HG03139 (cell line): ENCODE results near the gene RREB1.

Source experiments
- ATAC-seq: cut with Tn5 transposase; IDR thresholded peaks from one replicate; pipeline ENCODE4 v1.9.1; 2021; ENCODE audit not compliant: unreplicated experiment

RREB1 gene

DNA sequence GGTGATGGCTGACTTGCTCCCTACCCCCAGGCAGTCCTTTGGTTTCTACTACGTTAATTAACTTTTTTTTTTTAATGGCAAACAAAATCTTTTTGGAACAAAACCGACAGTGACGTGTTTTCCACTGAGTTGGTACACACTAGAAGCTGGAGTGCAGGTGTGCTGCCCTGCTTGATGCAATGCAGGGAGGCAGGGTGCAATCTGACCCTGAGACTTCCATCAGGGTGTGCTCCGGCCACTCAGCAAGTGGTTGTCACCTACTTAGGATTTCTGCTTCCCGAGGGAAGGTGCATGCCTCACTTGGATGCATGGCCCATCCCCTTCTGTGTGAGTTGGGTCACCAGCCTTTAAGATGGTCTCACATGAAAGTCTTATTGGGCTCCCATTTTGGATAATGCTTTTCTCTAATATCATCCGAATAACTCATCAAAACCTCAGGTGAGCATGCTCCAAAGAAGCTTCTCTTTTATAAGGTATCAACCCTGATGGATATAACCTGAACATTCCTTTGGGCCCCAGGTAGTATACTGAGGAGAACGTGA is 14.0 kb downstream of the RREB1 start:
- no peak for ATAC-seq

DNA sequence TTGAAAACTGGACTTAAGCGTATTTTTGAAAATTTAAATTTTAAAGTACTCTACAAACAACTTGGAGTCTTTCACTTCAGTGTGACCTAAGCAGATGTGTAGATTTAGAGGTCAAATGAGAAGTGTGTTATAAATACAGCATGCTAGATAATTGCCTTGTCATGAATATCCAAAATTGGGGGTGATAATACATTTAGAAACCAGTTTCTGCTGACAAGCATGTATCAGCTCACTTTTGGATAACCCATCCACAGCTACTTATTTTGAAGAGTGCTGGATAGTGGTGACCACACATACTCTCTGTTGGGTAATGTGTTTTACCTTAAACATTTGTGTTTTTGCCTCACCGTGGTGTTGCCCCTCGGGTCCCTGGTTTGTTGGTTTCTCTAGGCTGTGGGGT is 14.9 kb downstream of the RREB1 start:
- ATAC-seq: no peak

DNA sequence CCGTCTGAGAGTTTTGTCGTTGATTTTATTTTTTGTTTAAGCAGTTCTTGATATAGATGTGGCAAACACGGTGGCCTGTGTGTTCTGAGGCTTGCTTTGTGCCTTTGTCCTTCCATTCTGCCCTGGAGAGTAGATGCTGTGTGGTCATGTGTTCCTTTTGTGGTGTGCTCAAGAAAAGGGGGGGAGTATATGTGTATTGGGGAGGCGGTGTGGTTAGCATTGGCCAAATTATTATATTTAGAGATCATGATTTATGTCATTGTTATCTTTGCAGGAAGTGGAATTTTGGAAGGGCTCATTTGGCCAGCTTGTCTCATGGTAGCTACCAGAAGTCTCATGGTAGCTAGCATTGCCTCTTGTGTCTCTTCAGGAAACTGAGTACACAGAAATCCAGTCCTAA is 16.4 kb downstream of the RREB1 start:
- no peak for ATAC-seq

DNA sequence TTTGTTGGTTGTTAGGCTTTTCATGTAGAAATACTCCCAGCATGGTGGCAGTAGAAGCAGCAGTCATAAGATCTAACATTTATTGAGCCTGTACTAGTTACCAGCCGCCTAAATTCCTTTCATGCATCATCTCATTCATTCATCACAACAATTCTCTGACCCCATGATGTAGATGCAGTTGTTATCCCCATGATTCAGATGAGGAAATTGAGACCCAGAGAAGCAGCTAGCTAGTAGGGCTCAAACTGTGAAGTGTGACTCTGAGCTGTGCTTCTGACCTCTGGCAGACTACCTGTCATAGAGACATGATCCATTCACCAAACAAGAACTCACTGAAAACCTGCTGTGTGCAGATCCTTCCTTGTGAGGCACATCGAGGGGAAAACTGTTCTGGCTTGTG is 16.9 kb downstream of the RREB1 start:
- ATAC-seq: no peak

DNA sequence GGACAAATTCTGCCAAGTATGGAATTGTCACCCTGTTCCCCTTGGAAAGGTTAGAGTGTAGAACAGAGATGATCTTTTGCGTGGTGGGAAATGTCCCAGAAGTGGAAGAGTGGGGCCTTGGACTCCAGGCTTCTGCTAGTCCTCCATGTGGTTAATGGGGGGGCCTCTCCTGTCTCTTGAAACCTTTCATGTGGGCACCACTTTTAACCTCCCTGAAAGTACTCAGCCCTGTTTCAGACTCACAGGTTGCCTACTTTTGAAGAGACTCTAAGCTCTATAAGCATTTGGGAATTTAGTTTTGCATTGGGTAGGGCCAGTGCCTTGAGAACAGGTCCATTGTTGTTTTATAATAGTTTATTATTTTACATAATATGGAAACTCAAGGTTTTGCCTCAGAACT is 17.5 kb downstream of the RREB1 start:
- no peak for ATAC-seq

DNA sequence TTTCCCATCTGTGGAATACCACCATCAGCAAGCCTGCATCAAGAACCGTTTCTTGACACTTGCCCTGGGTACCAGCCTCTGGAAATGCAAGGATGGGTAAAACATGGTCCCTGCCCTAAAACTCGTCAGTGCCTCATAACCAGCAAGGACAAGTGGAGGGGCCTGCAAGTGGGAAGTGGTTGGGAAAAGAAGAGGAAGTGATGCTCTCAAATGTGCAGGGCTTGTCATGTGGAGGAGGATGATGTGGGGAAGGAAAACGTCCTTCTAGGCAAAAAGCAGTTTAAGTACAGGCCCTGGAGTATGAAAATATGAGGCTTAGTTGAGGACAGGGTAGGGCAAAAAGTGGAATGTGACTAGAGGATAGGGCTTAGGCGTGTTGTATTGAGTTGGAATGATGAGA is 19.0 kb downstream of the RREB1 start:
- ATAC-seq: no peak

DNA sequence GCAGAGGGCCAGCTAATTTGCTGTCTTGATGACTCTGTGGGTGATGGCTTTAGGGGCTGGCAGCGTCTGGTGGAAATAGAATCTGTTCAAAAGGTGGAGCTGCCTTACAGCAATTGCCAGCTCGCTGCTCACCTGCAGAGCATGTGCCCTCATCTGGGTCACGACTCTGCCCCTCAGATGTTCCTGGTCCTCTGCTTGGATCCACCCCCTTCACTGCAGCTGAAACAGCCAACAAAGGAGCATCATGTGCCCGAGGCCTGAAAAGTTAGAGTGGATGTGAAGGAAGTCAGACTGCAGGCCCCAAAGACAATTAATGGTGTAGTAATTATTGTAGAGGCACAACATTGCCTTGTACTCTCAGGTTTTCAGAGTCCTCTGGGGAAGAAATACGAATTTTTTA is 19.9 kb downstream of the RREB1 start:
- ATAC-seq: no peak

DNA sequence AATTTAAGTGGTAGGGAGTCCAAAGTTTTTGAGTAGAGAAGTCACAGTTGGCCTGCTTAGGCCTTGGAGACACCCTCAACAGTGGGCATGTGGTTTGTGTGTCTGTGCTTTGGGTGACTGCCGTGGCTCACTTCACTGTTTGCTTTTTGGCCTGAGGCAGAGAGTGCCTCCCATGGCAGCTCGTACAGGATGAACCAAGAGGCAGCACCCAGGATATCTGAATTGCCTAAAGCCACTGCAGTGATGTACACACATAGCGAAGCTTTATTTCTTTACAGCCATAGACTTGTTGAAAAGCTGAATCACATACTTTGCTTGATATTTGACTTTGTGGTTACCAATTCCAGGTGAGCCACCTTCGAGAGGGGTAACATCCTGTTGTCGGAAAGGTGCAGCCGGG is 21.6 kb downstream of the RREB1 start:
- no peak for ATAC-seq

DNA sequence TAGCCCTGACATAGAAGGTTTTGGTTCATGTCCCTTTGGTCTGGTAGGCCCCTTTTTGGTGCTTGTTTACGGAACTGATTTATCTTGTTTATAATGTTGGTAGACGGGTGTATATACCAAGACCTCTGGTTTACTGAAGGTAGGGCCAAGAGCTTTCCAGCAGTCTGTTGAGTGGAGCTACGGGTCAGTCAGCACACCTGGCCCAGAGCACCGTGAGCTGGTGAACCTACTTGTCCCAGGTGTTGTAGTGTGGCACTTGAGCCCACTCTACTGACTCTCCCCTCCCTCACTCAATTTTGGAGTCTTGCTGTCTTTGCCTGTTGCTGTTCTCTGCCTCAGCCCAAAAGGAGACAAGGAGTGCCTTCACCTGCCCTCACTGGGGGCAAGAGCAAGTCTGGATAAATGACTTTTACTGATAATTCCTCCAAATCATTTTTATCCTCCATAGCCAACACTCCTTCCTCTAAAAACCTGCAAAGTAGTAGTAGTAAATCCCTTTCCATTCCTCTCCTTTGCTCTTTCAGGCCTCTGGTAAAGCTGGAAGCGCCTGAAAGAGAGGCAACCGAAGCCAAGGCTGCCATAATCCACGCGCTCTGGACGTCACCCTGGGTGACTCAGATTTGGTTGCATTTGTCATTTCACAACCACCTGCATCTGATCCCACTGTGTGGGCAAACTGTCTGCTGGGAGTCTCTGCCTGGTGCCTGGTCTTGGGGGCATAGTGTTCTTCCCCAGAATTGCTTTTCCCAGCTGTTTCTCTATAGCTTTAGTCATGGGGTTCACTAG is 22.2 kb downstream of the RREB1 start:
- no peak for ATAC-seq

DNA sequence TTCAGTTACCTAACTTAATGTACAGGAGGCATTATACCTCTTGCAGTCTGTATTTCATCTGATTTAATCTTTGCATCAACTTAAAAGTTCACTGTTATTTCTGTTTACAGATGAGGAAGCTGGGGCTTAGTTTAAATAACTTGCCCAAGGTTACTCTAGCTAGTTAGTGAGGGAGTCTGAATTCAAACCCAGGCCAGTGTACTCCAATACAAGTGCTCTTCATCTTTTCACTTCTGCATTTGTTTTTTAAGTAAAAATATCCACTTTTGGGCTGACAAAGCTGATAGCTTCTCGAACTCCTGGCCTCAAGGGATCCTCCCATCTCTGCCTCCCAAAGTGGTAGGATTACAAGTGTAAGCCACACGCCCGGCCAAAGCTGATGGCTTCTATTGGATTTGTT is 23.6 kb downstream of the RREB1 start:
- no peak for ATAC-seq

DNA sequence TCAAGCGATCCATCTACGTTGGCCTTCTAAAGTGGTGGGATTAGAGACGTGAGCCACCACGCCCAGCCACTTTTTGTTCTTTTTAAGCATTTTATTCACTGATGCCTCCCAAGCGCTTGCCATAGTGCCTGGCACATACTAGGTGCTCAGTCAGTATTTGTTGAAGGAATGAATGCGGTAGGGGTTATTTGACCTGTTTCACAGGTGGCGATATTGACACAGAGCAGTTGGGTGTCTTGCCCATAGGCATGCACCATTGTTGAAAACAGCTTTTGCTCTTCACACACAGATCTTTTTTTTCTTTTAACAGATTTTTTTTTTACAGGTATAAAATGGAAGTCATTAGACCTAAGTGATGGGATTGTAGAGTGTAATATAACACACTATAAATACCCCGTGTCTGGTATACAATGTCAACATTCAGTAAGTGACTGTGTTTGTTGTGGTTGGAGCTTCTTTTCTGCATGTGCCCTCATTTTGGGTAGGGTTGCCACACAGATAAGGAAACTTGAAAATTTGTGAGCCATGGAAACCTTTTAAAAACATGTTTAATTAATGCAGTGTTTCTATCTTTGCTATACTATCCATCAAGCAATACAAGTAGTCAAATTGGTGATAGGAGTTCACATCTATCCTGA is 24.8 kb downstream of the RREB1 start:
- ATAC-seq: no peak

DNA sequence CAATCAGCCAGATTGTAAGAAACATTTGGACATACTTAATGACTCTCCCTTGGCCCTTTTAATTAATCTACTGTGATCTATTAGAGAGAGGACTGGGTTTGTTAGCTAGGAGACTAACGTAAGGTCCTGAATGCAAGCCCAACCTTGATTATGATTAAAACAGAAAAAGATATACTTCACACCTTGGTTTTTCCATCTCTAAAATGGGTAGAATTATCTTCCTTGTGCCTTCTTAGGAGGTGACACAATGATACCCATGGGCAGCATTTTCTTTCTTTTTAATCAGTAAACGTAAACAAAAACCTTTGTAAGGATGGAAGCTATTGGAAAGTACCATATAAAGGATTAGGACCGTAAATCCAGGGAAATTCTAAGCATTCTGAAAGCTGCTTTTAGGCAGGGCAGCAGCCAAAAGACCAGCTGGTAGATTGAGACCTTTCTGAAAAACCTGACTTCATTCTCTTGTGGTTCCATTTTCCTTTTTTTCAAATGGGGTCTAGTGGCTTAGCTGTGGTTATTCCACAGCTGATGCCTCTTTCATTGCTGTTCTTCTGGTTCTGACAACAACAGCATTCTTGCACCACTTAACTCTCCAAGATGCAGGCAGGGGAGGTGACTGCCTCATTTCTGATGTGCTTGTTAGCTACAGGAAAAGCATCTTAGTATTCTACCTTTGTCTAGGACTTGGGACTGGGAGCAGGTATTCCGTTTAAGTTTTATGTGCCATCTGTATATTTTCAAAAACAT is 27.4 kb downstream of the RREB1 start:
- ATAC-seq: no peak

DNA sequence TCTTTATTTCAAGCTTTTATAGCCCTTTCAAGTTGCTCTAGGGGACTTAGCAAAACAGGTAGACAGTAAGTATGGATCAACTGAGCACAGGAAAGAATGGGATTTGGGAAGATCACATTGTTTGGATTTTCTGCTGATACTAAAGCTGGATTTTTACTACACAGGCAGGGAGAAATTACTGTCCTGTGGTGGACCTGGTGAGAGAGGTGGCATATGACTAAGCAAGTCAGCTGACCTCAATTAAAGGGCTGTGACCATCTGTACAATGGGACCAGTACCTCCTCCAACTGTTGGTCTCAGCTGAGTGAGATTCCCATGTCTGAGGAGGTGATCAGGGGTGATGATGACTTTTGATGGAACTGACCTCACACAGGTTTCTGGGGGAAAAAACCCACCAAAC is 28.0 kb downstream of the RREB1 start:
- no peak for ATAC-seq

DNA sequence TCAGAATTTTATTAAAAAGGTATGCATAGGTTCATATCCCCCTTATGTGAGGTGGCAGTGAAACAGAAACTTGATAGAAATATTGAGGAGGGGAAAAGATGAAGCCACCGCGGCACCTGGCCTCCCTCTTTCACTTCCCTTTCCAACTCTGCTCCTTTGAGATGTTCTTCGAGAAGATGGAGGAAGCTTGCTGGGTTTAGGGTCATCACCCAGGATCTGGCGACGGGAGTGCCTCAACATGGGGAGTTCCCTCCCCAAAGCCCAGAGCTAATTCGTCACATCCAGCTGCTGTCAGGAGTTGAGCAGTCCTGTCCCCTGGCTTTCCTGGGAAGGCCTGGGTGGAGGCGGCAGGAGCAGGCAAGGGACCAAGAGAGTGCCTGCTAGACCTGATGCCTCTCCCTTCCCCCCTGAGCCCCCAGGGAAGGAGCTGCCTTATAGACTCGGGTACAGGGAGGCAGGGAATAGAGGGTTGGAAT is 29.1 kb downstream of the RREB1 start:
- peak; percentile 38 for ATAC-seq

DNA sequence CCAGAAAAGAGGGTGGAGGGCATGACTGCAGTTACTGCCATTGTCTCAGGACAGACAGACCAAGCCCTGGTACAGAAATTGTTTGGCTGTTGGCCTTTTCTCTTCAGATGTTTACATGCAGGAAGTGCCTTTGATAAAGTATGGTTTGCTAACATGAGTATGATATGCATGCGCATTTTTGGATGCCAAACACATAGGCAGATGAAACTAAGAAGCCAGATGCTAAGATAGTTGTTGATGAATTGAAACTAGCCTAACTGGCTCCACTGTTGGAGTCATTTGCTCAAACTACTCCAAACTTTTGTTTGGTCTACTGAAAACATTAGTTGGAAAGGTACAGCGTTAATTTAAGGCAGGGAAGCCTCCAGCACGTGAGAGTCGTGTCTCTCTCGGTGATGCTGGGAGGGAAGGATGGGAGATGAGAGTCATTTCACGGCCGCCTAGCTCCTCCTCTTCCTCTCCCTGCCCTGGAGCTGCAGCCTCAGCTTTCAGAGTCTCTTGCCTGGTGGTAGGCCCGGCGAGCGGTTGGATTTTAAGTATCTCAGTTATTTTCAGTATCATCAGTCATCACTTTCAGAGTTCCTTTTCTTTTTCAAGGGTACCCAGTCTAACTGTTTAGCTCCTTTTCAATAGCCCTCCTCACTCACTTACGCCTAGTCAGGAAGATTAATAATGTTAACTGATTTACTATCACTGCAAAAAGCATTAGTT is 29.7 kb downstream of the RREB1 start:
- ATAC-seq: peak; percentile 34

DNA sequence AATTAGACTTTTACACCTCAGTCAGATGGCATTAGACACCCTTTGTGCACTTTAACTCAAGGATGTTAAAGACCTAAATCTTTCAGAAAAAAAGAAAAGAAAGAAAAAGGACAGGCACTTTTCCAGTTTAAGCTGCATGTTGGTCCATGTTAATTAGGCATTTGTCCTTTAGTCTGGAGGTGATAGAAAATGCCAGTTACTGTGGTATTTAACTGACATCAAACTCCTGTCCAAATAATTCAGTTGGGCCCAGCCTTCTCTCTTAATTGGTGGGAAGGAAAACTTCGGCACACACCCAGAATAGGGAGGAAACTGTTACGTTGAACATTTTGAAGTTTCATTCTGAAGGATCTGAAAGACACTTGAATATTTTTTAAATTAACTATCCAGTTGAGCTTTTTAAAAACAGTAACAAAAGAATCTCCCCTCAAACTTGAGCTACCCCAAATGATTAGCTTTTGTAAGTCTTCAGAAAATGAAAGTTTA is 30.3 kb downstream of the RREB1 start:
- ATAC-seq: no peak

DNA sequence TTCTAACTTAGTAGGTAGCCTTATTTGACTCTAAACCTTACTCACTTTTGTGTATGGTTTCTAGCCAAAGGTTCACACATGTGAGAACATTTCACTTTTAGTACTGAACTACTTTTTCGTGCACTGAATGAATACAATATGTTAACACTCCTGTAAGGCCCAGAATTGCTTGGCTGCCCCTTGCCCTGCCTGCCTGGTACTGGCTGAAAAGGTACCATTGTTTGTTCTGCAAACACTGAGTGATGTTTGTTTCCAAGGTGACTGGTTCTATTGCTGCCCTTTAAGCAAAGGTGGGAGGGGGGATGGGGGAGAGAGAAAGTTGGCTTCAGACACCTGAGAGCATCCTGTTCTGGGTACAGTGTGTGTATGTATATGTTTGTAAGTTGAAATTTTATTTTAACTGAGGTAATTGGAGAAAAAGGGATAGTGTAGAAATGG is 31.2 kb downstream of the RREB1 start:
- ATAC-seq: no peak

DNA sequence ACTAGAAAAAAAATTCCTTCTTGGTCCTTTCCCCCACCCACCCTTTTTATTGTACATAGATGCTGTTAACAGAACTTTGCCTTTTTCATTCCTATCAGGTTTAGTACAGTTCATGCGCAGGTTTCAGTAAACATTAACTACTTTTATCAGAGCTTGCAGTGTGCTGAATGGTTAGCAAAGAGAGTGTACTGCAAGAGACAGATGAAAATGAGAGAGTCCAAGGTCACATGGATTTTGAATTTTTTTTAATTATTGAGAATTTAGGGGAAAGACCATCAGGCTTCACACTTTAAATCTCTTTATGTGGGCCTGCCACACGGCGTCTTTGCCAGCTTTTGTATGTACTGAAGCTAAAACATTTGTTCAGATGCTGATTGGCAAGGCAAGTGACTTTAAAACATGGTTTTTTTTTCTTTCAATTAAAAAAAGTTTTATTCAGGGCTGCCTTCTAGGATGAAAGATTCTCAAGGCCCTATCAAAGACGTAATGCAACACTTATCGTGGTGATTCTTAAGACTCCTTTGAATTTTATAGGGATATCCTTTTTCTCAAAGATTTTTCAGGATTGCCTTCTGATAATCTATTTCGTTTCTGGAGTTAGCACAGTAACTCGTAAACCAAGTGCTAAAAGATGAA is 32.2 kb downstream of the RREB1 start:
- no peak for ATAC-seq

DNA sequence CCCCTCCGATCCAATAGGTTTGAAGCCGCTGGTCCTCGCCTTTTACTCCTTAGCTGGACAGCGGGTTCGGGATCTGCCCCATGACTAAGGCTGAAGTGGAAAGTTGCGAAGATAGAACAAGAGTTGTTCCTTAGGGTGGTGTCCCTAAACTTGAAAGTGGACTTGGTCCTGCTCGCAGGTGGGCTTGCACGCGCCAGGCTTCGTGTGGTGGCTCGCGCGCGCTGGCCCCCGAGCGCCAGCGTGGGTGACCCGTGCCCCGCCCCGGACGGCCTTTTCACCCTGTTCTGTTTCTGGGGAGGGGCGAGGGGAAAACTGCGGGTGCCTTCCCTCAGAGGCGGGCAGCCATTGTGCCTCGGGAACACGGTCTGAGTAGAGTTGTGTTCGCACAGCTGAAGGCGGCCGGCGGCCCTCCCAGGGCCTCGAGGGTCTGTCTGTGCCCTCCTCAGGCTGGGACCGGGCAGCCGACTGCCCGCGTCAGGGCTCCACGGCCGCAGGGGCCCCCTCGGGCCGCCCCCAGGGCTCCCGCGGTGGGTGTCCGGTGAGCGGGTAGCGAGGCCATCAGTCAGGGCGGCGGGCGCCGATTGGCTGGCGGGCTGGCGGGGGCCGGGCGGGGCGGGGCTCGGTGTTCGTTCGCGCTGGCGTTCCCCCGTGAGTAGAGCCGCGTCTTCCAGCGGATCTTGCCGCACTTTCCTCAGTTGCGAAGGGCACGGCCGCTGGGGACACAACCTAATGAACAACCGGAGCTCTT is 33.0 kb downstream of the RREB1 start:
- ATAC-seq: peak; percentile 49
